K562 (cell line): ENCODE data around the gene PCYT1A. TPM values are rescaled to one million over a fixed set of nuclear protein-coding genes. Genes with fewer than 3 reads are reported as not detected.
A peak's percentile ranks its signal among the peaks of the same experiment; 100 is the strongest.

Experiments
- CHD4 ChIP-seq: fragments of 200-600 bp; sonication (generic); IDR thresholded peaks from 3 replicates; pipeline ENCODE4 v1.6.1; 2012; ENCODE audit warnings: low read depth, mild to moderate bottlenecking, mixed read lengths, low read length, inconsistent platforms; ENCODE audit not compliant: insufficient read depth, insufficient replicate concordance, poor library complexity, severe bottlenecking
- DPF2 ChIP-seq: fragments of 450-650 bp; IDR thresholded peaks from 2 replicates; pipeline ENCODE4 v1.6.1; 2016
- ESRRA ChIP-seq: fragments of 450-650 bp; IDR thresholded peaks from 2 replicates; pipeline ENCODE4 v1.6.1; 2014; ENCODE audit warnings: low read depth, mild to moderate bottlenecking, moderate library complexity, borderline replicate concordance
- GTF2E2 ChIP-seq: fragments of 200-800 bp; sonication (Bioruptor generic); IDR thresholded peaks from 2 replicates; pipeline ENCODE4 v1.6.1; 2016; ENCODE audit warnings: missing genetic modification characterization, missing compliant biosample characterization
- HDGF ChIP-seq: fragments of 450-650 bp; IDR thresholded peaks from 2 replicates; pipeline ENCODE4 v1.6.1; 2016
- HEY1 ChIP-seq: fragments of 250-450 bp; sonication (Bioruptor Pico); IDR thresholded peaks from 2 replicates; pipeline ENCODE4 v1.5.0; 2020; ENCODE audit warnings: mild to moderate bottlenecking, moderate library complexity, borderline replicate concordance
- SMARCA5 ChIP-seq: fragments of 450-650 bp; IDR thresholded peaks from 2 replicates; pipeline ENCODE4 v1.6.1; 2016
- ZFP30 ChIP-seq: fragments of 250-450 bp; sonication (Bioruptor Pico); IDR thresholded peaks from 2 replicates; pipeline ENCODE4 v1.8.0; 2022; ENCODE audit warnings: moderate library complexity, mild to moderate bottlenecking, inconsistent platforms, borderline replicate concordance
- ZKSCAN8 ChIP-seq: fragments of 200-800 bp; sonication (Bioruptor generic); IDR thresholded peaks from 2 replicates; pipeline ENCODE4 v1.6.1; 2016; ENCODE audit warnings: missing genetic modification characterization, missing compliant biosample characterization
- ZNF232 ChIP-seq: sonication (generic); formaldehyde crosslinking; IDR thresholded peaks from 2 replicates; pipeline ENCODE4 v1.8.0; 2022; ENCODE audit warnings: mild to moderate bottlenecking, missing genetic modification reagents
- polyA plus RNA-seq, 8 experiments: library from polyadenylated mRNA; depleted of rRNA in 4 of 8; stranded (reverse) in 5 of 8; unstranded in 3 of 8; fragments of >200 nt; fragmentation: Nextera tagmentation in 2 of 8; fragmentation: Illumina TruSeq in 1 of 8; extraction: Ambion mirVana in 2 of 8; extraction: Trizol in 1 of 8; gene quantifications; 2 replicates each; pipeline versions ENCODE4 v1.2.1 to v1.2.3, GENCODE V29; 2011 to 2014; ENCODE audit warnings: inconsistent platforms in 1 of 8, missing spikeins in 1 of 8
- total RNA-seq, 7 experiments: library from RNA; depleted of rRNA in 6 of 7; stranded (reverse); fragments of >200 nt in 6 of 7; fragmentation: Illumina TruSeq in 2 of 7; extraction: Trizol in 2 of 7; gene quantifications; 2 replicates each; pipeline versions ENCODE4 v1.2.1 to v1.2.3, GENCODE V29; 2011 to 2021; ENCODE audit warnings: low replicate concordance in 1 of 7
- TF ChIP-seq, protein P1 (sequence below): sonication (generic); formaldehyde crosslinking; IDR thresholded peaks from 2 replicates; pipeline ENCODE4 v1.8.1; 2023; ENCODE audit warnings: mild to moderate bottlenecking, missing genetic modification reagents
- TF ChIP-seq, protein P2 (sequence below): fragments of 150-350 bp; IDR thresholded peaks from 2 replicates; pipeline ENCODE4 v1.6.1; 2014; ENCODE audit warnings: low read depth, mild to moderate bottlenecking, low read length, borderline replicate concordance
- TF ChIP-seq, protein P3 (sequence below): sonication (generic); formaldehyde crosslinking; IDR thresholded peaks from 2 replicates; pipeline ENCODE4 v1.8.1; 2023; ENCODE audit warnings: mild to moderate bottlenecking, missing genetic modification reagents
- TF ChIP-seq, protein P4 (sequence below), 2 experiments: fragments of 450-650 bp in 1 of 2; IDR thresholded peaks; 2 replicates each; pipeline ENCODE4 v1.6.1; 2011 to 2017; ENCODE audit warnings: low read depth in 2 of 2, antibody characterized with exemption in 1 of 2, borderline replicate concordance in 1 of 2, low read length in 1 of 2, mild to moderate bottlenecking in 1 of 2, mixed read lengths in 1 of 2; ENCODE audit not compliant: control insufficient read depth in 1 of 2

The PCYT1A gene
- total and polyA plus RNA-seq, 9 of the 15 experiments (the other 6 are each of a cell fraction or from before 2014, with no cell fraction given) = 13.4 to 62.8 (median 49.4) TPM

DNA sequence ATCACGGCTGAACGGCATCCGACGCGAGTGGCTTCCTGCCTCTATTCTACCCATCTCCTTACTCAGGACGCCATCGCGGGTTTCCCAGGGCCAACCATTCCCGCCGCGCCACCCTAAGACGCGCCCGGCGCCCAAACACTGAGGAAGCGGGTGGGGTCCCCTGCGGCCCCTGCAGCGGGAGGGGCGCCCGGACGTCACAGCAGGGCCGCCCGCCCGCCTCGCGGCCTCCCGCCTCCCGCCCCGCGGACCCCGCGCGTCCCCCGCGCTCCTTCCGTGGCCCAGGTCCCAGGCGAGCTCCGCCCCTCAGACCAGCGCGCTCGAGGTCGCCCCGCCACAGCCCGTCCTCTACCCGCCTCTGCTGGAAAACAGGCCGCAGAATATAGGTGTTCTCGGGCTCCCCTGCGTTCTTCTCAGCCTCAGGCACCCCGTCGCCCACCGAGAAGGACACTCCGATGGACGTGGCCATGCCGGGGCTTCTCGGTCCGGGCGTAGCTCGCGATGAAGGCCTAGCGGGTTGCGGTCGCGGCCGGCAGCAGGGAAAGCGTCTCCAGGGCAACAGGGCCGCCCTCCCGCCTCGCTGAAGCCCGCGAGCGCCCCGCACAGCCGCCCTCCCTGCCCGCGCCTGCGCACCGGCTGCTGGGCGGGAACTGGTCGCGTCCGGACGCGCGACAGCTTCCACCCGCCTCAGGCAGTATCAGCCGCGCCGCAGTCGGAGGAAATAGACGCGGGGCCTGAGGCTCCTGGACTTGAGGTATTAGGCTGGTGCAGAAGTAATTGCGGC lies 30.4 kb upstream of the PCYT1A start, which contains the start of gene DYNLT2B (continued):
- TF ChIP-seq, protein P1, sequence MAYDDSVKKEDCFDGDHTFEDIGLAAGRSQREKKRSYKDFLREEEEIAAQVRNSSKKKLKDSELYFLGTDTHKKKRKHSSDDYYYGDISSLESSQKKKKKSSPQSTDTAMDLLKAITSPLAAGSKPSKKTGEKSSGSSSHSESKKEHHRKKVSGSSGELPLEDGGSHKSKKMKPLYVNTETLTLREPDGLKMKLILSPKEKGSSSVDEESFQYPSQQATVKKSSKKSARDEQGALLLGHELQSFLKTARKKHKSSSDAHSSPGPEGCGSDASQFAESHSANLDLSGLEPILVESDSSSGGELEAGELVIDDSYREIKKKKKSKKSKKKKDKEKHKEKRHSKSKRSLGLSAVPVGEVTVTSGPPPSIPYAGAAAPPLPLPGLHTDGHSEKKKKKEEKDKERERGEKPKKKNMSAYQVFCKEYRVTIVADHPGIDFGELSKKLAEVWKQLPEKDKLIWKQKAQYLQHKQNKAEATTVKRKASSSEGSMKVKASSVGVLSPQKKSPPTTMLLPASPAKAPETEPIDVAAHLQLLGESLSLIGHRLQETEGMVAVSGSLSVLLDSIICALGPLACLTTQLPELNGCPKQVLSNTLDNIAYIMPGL (CRISPR knock-in tag) = no peak
- TF ChIP-seq HDGF (no peak), SMARCA5 (no peak), GTF2E2 (tag) (peak; percentile 74; the same call in 1 of the 2 replicates), DPF2 (no peak), ESRRA (peak; percentile 91; the same call in 1 of the 2 replicates), HEY1 (no peak), ZFP30 (CRISPR knock-in tag) (no peak), ZNF232 (CRISPR knock-in tag) (no peak), CHD4 (no peak), ZKSCAN8 (CRISPR knock-in tag) (no peak)
- TF ChIP-seq, protein P2, sequence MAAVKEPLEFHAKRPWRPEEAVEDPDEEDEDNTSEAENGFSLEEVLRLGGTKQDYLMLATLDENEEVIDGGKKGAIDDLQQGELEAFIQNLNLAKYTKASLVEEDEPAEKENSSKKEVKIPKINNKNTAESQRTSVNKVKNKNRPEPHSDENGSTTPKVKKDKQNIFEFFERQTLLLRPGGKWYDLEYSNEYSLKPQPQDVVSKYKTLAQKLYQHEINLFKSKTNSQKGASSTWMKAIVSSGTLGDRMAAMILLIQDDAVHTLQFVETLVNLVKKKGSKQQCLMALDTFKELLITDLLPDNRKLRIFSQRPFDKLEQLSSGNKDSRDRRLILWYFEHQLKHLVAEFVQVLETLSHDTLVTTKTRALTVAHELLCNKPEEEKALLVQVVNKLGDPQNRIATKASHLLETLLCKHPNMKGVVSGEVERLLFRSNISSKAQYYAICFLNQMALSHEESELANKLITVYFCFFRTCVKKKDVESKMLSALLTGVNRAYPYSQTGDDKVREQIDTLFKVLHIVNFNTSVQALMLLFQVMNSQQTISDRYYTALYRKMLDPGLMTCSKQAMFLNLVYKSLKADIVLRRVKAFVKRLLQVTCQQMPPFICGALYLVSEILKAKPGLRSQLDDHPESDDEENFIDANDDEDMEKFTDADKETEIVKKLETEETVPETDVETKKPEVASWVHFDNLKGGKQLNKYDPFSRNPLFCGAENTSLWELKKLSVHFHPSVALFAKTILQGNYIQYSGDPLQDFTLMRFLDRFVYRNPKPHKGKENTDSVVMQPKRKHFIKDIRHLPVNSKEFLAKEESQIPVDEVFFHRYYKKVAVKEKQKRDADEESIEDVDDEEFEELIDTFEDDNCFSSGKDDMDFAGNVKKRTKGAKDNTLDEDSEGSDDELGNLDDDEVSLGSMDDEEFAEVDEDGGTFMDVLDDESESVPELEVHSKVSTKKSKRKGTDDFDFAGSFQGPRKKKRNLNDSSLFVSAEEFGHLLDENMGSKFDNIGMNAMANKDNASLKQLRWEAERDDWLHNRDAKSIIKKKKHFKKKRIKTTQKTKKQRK = no peak
- TF ChIP-seq, protein P3, sequence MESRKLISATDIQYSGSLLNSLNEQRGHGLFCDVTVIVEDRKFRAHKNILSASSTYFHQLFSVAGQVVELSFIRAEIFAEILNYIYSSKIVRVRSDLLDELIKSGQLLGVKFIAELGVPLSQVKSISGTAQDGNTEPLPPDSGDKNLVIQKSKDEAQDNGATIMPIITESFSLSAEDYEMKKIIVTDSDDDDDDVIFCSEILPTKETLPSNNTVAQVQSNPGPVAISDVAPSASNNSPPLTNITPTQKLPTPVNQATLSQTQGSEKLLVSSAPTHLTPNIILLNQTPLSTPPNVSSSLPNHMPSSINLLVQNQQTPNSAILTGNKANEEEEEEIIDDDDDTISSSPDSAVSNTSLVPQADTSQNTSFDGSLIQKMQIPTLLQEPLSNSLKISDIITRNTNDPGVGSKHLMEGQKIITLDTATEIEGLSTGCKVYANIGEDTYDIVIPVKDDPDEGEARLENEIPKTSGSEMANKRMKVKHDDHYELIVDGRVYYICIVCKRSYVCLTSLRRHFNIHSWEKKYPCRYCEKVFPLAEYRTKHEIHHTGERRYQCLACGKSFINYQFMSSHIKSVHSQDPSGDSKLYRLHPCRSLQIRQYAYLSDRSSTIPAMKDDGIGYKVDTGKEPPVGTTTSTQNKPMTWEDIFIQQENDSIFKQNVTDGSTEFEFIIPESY (CRISPR knock-in tag) = no peak
- TF ChIP-seq, protein P4, sequence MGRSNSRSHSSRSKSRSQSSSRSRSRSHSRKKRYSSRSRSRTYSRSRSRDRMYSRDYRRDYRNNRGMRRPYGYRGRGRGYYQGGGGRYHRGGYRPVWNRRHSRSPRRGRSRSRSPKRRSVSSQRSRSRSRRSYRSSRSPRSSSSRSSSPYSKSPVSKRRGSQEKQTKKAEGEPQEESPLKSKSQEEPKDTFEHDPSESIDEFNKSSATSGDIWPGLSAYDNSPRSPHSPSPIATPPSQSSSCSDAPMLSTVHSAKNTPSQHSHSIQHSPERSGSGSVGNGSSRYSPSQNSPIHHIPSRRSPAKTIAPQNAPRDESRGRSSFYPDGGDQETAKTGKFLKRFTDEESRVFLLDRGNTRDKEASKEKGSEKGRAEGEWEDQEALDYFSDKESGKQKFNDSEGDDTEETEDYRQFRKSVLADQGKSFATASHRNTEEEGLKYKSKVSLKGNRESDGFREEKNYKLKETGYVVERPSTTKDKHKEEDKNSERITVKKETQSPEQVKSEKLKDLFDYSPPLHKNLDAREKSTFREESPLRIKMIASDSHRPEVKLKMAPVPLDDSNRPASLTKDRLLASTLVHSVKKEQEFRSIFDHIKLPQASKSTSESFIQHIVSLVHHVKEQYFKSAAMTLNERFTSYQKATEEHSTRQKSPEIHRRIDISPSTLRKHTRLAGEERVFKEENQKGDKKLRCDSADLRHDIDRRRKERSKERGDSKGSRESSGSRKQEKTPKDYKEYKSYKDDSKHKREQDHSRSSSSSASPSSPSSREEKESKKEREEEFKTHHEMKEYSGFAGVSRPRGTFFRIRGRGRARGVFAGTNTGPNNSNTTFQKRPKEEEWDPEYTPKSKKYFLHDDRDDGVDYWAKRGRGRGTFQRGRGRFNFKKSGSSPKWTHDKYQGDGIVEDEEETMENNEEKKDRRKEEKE (IDR thresholded peaks at IDR 0.05; ENCODE audit: borderline replicate concordance in 1 of 2, control insufficient read depth in 1 of 2, low read depth in 2 of 2, low read length in 1 of 2) = no peak
